Measurements from ENCODE around the gene INIP. TPM values are rescaled to one million over a fixed set of nuclear protein-coding genes. Genes with fewer than 3 reads are reported as not detected.
"Not testable (repeated sequence)": the region's sequence is repeated elsewhere in the genome, so short reads cannot be mapped to it uniquely, and the experiment has no call there.

The INIP gene
- total RNA-seq, 1 donor from 2014 or later, result 20.0 TPM

DNA sequence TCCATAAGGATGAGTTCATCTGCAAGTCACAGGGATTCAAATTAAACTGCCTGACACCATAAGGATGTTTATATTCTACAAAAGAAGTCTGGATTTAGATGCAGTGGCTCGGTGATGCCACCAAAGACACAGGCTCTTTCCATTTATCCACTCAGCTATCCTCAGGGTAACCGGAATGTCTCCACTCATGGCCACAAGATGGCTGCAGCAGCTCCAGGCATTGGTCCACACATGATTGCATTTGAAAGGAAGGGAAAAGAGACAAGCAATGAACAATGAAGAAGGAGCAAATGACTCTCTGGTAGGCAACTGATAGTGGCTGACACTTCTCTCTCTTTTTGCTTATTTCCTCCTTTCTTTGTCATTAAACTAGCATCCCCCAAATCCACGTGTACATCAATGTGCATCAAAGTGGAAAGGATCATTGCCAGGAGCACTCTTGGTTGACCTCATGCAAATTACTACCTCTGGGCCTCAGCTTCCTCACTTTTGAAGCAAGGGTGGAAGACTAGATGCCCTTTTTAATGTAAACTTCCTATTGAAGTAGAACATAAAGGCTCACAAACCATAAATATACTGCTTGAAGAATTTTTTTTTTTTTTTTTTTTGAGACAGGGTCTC lies 25.4 kb upstream of the INIP start:
- no peak for DNase-seq (ENCODE audit: extremely low read depth, low read depth, low spot score)

DNA sequence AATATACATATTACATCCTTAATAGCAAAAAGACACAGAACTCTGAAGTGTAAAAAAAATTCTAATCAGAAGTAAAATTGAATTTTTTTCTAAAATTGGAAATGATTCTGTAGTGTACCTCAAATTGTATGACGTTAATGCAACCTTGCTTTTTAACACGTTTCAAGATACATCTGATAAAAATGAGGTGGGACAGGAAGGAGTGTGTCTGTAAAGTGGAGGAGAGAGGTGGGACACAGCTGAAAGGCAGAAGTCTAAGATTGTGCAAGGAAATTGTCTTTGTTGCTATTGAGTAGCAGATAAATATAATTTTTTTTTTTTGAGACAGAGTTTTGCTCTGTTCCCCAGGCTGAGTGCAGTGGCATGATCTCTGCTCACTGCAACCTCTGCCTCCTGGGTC lies 17.0 kb upstream of the INIP start:
- DNase-seq (ENCODE audit: extremely low read depth, low read depth, low spot score), result no peak

DNA sequence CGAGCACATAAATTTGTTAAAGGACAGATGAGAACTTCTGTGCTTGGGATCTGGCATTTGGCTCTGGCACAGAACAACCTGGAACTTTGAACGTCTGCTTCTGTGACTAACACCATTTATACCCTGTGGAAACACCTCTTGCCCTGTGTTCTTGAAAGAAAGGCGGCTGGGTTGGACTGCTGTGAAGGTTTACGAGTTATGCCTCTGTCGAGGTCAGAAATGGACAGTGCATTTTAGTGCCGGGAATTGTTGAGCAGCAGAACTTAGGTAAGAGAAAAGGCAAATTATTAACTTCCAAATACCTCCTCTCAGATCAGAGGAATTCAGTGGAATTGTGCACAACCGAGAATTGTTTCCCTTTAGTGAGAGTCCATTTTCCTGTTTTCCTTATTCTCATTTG lies 14.1 kb upstream of the INIP start:
- no peak for DNase-seq (ENCODE audit: extremely low read depth, low read depth, low spot score)

DNA sequence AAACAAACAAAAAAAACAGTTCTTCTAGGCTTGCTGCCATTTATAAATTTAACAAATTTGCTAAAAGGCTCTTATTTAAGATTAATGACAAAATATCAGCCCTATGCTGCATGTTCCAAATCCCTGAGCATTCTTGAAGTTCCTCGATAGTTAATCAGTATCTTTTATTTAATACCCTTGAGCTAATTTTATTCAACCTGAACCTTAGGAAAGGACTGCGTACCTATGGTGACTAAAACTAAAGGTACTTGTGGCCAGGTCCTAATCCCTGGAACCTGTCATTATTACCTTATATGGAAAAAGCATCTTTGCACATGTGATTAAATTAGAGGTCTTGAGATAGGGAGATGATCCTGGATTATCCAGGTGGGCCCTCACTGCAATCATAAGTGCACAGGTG lies 10.5 kb upstream of the INIP start:
- DNase-seq (ENCODE audit: extremely low read depth, low read depth, low spot score), result no peak

DNA sequence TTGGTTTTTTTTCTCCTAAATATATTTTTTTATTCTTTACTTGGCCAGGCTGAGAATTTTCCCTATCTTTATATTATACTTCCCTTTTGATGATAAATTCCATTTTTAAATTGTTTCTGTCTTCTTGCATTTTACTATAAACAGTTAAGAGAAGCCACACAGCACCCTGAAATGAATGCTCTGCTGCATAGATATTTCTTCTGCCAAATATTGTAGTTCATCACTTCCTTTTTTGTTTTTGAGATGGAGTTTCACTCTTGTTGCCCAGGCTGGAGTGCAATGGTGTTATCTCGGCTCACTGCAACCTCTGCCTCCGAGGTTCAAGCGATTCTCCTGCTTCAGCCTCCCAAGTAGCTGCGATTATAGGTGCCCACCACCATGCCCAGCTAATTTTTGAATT lies 8.5 kb upstream of the INIP start:
- DNase-seq (ENCODE audit: extremely low read depth, low read depth, low spot score), result no peak

DNA sequence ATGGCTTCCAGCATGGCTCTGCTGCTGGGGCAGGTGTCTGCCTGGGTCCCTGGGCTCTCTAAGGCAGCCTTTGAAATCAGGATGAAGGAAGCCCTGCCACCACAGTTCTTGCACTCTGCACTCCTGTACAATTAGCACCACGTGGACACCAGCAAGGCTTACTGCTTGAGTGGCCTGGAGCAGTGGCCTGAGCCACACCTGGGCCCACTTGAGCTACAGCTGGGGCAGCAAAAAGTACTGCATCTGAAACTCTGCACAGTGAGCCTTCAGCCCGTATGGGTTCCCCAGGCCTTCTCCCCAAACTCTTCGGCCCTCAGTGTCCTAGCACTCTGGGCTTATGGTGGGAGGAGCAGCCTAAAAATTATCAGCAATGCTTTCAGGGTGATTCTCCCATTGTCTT lies 8.0 kb upstream of the INIP start:
- DNase-seq (ENCODE audit: extremely low read depth, low read depth, low spot score), result no peak

DNA sequence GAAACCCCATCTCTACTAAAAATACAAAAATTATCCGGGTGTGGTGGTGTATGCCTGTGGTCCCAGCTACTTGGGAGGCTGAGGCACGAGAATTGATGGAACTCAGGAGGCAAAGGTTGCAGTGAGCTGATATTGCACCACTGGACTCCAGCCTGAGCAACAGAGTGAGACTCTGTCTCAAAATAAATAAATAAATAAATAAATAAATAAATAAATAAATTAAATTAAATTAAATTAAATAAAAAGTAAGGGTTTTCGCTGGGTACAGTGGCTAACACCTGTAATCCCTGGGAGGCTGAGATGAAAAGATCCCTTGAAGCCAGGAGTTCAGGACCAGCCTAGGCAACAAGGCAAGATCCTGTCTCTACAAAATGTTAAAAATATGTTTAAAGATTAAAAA lies 4.8 kb upstream of the INIP start:
- DNase-seq (ENCODE audit: extremely low read depth, low read depth, low spot score), result not testable (repeated sequence)

DNA sequence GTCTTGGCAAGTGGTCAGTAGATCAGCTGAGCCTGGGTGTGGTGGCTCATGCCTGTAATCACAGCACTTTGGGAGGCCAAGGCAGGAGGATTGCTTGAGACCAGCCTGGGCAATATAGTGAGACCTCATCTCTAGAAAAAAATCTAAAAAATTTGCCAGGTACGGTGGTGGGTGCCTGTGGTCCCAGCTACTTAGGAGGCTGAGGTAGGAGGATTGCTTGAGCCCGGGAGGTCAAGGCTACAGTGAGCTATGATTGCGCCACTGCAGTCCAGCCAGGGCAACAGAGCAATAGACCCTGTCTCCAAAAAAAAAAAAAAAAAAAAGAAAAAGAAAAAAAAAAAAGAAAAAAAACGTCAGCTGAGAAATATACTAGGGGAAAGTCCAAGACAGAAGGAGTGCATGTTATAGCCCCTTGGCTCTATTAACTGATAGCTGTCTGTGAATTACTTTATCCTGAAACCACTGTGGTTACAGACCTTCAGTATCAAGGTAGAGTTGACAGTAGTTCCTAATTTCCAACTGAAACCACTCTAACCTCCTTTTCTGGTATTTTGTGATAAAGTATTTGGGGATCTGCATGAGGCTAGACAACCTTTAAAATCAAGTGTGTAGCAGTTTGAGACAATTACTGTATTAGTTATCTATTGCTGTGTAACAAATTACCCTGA lies 2.3 kb upstream of the INIP start:
- no peak for DNase-seq (ENCODE audit: extremely low read depth, low read depth, low spot score)

DNA sequence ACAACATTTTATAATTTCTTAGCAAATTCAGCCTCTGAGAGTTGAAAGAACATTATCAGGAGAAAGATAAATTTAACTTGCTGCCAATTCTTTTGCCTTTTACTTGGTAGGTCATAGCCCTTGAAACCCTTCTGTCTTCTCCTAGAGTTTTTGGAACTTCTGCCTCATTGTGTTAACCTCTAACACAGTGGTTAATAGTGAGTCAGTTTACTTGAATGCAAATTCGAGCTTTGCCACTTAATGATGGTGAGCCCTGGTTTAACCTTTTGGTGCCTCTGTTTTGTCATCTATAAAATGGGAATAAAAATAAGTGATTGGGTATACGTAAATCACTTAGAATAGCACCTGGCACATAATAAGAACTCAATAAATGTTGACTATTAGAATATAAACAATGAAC lies 1.8 kb upstream of the INIP start:
- no peak for DNase-seq (ENCODE audit: extremely low read depth, low read depth, low spot score)

DNA sequence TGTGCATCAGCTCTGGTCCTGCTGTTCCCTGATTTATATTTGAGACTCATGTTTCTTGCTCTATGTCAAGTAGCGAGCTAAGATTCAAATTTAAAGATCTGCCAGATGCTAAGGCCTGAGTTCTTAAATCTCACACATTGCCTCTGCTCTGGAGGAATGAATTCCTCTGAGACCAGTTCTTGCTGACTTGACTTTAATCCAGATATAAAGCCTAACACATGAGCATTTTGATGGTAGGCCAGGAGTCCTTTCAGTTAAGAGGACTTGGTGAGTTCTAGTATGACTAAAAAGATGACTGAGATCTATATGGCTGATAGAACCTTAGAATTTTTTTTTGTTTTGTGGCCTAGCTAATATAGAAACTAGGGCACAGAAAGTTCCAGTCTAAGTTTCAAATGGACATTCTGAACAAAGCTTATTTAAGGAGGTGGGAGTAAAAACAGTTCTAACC lies 1.3 kb upstream of the INIP start:
- DNase-seq (ENCODE audit: extremely low read depth, low read depth, low spot score), result no peak

DNA sequence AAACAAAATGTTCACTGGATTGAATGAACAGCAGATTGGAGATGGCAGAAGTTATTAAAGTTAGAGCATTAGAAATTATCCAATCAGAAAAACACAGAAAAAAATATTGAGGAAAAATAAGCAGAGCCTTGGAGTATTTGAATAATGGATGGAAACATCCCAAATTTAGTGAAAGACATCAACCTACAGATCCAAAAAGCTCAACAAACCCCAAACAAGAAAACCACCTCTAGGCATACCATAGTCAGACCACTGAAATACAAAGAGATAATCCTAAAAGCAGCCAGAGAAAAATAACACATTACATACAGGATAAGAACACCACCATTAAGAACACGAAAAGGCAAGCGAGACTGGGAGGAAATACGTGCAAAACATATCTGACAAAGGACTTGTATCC lies 5.2 kb downstream of the INIP start:
- DNase-seq (ENCODE audit: extremely low read depth, low read depth, low spot score), result no peak

DNA sequence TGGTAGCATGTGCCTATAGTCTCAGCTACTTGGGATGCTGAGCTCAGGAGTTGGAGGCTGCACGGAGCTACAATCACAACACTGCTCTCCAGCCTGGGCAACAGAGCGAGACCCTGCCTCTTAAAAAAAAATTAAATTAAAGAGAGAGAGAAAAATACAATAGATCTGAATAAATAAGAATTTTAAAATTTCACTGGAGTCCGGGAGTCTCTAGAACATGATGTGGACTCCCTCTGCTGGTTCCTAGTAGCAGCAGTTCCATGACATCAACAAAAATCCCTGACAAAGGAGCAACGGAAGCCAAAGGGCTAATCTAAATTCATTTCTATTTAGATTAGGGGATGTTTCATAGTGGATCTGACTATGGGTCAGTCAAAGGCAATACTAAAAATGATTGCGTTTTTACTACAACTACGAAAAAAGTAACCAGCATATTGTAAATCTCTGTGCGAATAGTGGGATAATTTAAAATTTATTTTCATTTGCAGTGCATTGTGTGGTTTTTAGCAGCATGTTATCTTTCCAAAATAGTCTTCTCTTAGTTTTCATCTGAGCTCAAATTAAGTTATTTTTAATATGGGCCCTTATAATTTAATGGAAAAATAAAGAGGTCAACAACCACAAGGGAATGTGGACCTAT lies 6.7 kb downstream of the INIP start:
- no peak for DNase-seq (ENCODE audit: extremely low read depth, low read depth, low spot score)

DNA sequence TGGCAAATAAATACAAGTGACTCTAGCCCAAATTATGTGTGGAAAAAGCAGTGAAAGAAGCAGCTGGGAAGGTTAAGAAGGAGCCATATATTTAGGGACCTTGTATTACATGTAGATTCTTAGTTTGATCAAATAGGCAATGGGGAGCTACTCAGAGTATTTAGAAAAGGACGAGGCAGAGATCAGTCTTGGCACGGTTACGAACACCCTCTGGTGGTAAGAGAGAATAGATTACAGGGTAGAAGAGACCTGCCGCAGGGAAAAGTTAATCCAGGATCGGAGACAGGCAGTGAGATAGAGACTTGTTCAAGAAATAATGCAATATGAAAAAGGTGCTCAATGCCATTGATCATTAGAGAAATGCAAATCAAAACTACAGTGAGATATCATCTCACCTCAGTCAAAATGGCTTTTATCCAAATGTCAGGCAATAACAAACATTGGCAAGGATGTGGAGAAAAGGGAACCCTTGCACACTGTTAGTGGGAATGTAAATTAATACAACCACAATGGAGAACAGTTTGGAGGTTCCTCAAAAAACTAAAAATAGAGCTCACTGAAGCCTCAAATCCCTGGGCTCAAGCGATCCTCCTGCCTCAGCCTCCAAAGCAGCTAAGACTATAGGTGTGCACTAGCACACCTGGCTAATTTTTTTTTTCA lies 12.0 kb downstream of the INIP start:
- DNase-seq (ENCODE audit: extremely low read depth, low read depth, low spot score), result no peak

DNA sequence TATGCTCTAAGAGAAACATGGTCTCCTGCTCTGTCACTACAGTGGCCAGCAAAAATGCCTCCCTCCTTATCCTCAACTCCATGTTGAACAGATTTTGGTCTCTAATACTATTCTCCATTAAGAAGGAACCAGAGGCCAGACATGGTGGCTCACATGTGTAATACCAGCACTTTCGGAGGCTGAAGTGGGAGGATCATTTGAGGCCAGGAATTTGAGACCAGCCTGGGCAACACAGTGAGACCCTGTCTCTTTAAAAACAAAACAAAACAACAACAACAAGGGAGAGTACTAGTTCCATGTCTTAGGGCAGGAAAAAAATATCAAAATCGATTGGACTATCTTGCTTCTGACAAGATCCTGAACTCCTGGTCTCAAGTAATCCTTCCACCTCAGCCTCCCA lies 14.6 kb downstream of the INIP start:
- no peak for DNase-seq (ENCODE audit: extremely low read depth, low read depth, low spot score)

DNA sequence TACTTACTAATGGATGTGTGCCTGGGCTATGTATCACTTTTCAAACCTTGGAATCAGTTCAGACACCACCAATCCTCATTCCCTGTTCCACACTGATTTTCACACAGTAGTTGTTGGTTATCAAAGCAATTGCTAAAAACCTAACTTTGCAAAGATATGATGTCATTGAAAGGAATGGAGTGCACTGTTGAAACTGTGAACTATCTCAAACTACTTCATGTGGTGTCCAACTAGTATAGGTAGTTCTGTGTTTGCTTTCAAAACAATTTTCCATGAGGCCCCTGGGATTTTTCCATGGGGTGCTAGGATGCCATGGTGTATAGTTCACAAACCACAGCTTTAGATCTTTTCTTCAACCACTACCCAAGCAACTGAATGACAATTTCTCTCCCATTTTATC lies 17.8 kb downstream of the INIP start:
- DNase-seq (ENCODE audit: extremely low read depth, low read depth, low spot score), result no peak

DNA sequence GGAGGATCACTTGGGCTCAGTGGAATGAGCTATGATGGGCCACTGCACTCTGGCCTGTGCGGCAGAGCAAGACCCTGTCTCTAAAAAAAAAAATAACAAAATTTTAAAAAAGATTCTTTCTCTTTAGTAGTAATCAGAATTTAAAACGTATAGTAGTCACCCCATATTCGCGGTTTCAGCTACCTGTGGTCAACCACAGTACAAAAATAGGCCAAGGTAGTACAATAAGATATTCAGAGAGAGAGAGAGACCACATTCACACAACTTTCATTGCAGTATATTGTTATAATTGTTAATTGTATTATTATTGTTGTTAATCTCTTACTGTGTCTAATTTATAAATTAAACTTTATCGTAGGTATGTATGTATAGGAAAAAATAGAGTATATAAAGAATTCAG lies 18.7 kb downstream of the INIP start:
- DNase-seq (ENCODE audit: extremely low read depth, low read depth, low spot score), result no peak

DNA sequence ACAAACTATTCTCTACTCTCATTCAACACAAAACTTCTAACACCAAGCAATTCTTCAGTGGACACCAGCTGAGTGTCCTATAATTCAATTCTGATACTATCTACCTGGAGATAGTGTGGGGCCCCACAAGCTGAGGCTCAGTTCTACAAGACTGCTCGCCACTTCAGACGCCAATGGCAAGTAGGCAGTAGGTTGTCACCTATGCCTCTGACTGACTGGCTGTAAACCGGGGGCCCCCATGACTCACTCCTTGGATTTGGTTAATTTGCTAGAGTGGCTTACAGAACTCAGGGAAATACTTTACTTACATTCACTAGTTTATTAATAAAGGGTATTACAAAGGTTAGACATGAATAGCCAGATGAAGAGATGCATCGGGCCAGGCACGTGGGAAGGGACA lies 21.5 kb downstream of the INIP start:
- no peak for DNase-seq (ENCODE audit: extremely low read depth, low read depth, low spot score)

DNA sequence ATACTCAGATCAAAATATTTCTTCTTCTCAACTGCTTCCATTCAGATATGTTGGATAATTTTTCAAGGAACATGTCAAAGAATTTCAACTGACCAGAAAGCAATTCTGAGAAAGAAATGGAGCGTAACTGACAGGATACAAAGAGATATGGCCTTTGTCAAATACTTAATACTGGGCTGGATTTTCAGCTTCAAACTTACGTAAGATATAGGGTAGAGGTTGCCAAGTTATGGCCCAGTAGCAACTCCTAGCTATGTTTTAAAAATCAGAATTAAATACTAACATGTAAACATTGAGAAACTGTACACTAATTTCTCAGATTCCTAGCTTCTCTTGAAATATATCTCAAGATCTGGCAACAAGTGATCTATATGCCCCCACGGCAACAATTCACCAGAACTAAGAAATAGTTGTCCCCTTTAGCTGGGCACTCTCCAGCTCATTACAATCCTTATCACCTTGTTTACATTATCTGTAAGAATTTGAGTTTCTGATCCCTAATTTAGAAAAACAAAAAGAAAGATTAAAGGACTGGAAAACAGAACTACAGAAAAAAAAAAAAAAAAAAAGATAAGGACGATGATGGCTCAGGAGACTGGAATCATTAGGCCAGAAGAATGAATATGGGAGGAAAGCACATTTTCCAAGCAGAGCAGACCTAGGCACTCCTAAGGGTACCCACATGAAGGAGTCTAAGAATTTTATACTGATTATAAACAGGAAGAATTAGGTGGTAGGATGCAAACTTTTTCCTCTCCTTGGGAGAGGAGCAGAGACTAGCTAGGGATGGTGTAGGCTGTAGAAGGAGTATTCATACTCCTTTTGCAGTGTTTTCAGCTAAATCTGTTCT lies 23.0 kb downstream of the INIP start:
- no peak for DNase-seq (ENCODE audit: extremely low read depth, low read depth, low spot score)

DNA sequence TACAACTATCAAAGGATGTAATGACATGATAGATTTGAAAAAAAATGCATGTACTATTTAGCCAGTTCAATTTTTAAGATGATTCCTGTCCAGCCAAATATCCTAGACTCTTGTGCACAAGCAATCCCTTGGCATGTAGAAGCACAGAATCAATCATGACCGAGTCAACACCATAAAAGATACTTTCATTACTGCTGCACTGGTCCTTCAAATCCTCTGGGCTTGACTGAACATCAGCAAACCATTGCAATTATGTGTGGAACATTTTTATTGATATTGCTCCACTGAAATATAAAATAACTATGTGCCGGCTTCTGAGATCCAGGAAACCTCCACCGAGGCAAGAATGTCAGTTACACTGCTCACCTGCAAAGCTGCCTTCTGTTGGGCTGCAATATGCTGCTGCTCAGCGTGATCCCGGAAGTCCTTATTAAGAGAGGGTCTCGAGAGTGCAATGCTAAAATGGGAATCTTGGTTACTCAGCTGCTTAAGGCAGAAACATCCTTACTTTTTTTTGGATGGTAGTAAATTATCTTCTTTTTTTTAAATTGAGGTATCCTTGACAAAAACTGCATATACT lies 28.7 kb downstream of the INIP start:
- no peak for DNase-seq (ENCODE audit: extremely low read depth, low read depth, low spot score)

DNA sequence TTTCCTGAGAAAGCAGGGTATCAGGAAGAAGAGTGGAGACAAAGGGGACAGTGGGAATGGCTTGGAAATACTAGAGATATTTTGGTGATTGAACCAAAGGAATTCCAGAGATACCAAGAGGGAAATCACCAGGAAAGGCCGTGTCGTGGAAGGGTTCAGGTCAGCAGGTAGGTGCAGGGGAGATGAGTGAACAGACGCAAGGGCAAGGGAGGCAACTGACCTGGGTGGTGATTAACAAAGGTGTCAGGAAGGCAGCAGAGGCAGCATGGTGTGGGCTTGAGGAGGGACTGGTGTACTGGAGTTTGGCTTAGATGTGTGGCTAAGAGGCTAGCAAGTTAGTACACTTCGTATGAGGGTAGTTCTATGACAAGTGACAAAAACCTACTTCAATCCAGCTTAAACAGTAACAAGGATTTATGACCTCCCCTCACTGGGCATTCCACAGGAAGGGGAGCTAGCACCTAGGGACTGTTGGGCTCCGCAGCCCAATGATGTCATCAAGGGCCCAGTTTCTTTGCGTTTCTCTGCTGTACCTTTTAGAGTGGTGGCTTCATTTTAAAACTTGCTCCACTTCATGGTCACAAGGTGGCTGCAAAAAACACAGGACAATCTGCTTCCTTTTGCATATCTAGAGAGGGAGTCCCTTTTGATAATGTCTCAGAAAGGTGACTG lies 37.0 kb downstream of the INIP start:
- DNase-seq (ENCODE audit: extremely low read depth, low read depth, low spot score), result no peak
